GM23248 (cell line): ENCODE results near the gene TET2. TPM values are rescaled to one million over a fixed set of nuclear protein-coding genes. Genes with fewer than 3 reads are reported as not detected.

Source experiments
- DNase-seq: peaks from one replicate; pipeline ENCODE4 v3.0.0-alpha.2; 2015
- H2AFZ ChIP-seq: fragments of 200-600 bp; sonication (generic); 2 replicates; pipeline ENCODE4 v1.6.1; 2016; ENCODE audit warnings: antibody characterized with exemption
- H3F3A ChIP-seq: fragments of 200-600 bp; sonication (generic); 2 replicates; pipeline ENCODE4 v1.6.1; 2016; ENCODE audit warnings: mild to moderate bottlenecking, antibody characterized with exemption, mixed run types; ENCODE audit not compliant: insufficient read depth
- H3K27ac ChIP-seq: fragments of 200-600 bp; sonication (generic); 2 replicates; pipeline ENCODE4 v1.5.1; 2016; ENCODE audit warnings: mild to moderate bottlenecking
- H3K27me3 ChIP-seq: fragments of 200-600 bp; sonication (generic); replicated peaks from 2 replicates; pipeline ENCODE4 v1.6.1; 2016; ENCODE audit warnings: mild to moderate bottlenecking; ENCODE audit not compliant: insufficient read depth
- H3K36me3 ChIP-seq: fragments of 200-600 bp; sonication (generic); 2 replicates; pipeline ENCODE4 v1.6.1; 2016; ENCODE audit warnings: low read depth, mild to moderate bottlenecking
- H3K4me1 ChIP-seq: fragments of 200-600 bp; sonication (generic); 2 replicates; pipeline ENCODE4 v1.6.1; 2016; ENCODE audit warnings: mild to moderate bottlenecking; ENCODE audit not compliant: insufficient read depth
- H3K4me2 ChIP-seq: fragments of 200-600 bp; sonication (generic); one replicate; pipeline ENCODE4 v1.6.1; 2016; ENCODE audit warnings: mild to moderate bottlenecking; ENCODE audit not compliant: unreplicated experiment
- H3K4me3 ChIP-seq: fragments of 200-600 bp; sonication (generic); 2 replicates; pipeline ENCODE4 v1.5.1; 2016; ENCODE audit warnings: mild to moderate bottlenecking
- H3K79me2 ChIP-seq: fragments of 200-600 bp; sonication (generic); 2 replicates; pipeline ENCODE4 v1.6.1; 2016; ENCODE audit warnings: mild to moderate bottlenecking; ENCODE audit not compliant: insufficient read depth
- H3K9ac ChIP-seq: fragments of 200-600 bp; sonication (generic); 2 replicates; pipeline ENCODE4 v1.6.1; 2016; ENCODE audit warnings: mild to moderate bottlenecking
- H3K9me2 ChIP-seq: fragments of 200-600 bp; sonication (generic); 2 replicates; pipeline ENCODE4 v1.6.1; 2016; ENCODE audit warnings: mixed run types, mild to moderate bottlenecking, moderate library complexity; ENCODE audit not compliant: insufficient read depth
- H3K9me3 ChIP-seq: fragments of 200-600 bp; sonication (generic); one replicate; pipeline ENCODE4 v1.6.1; 2017; ENCODE audit warnings: low read depth
- H4K20me1 ChIP-seq: fragments of 200-600 bp; sonication (generic); 2 replicates; pipeline ENCODE4 v1.6.0; 2016; ENCODE audit not compliant: insufficient read depth
- EZH2 ChIP-seq: fragments of 200-600 bp; sonication (generic); IDR thresholded peaks from 2 replicates; pipeline ENCODE4 v1.6.1; 2018; ENCODE audit warnings: antibody characterized with exemption, mild to moderate bottlenecking; ENCODE audit not compliant: insufficient read depth, poor library complexity, severe bottlenecking
- EZH2phosphoT487 ChIP-seq: fragments of 200-600 bp; sonication (generic); IDR thresholded peaks from 2 replicates; pipeline ENCODE4 v1.6.1; 2018; ENCODE audit warnings: antibody characterized with exemption, moderate library complexity, mild to moderate bottlenecking, low read depth; ENCODE audit not compliant: insufficient read depth
- WGBS, 2 experiments: methylation state at CpG; one replicate each; pipeline ENCODE4 v1.1.6; 2015 to 2017; ENCODE audit warnings: low lambda C conversion rate in 2 of 2, low coverage in 1 of 2; ENCODE audit errors: missing lambda C conversion rate in 2 of 2; 5-methylcytosine and 5-hydroxymethylcytosine counted together
- in situ Hi-C: fragments of 300-500 bp; cut with MboI; formaldehyde crosslinking; loops from 2 replicates; pipeline ENCODE4 v1.15.0; 2020
- polyA plus RNA-seq: library from polyadenylated mRNA; unstranded; fragments of >200 nt; fragmentation: Nextera tagmentation; extraction: Ambion mirVana; gene quantifications from 2 replicates; pipeline ENCODE4 v1.2.1, GENCODE V29; 2016
- total RNA-seq: library from RNA; depleted of rRNA; stranded (reverse); fragments of >200 nt; shearing (Covaris generic); gene quantifications from 2 replicates; pipeline ENCODE4 v1.2.3, GENCODE V29; 2014

TET2 gene
- total and polyA plus RNA-seq, 2 experiments from 2014 or later, result 5.6 to 5.7 TPM

DNA sequence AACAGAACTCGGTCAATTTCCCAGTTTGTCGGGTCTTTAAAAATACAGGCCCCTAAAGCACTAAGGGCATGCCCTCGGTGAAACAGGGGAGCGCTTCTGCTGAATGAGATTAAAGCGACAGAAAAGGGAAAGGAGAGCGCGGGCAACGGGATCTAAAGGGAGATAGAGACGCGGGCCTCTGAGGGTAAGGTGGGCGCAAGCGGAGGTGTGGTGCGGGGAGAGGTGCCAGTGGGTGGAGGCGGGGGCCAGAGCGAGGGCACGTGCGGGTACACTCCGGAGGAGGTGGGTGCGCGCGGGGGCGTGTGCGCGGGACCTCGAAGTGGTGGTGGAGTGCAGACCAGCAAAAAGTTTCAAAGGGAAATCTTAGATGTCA, 787 bp upstream of the TET2 start:
- Histone ChIP-seq H3K9ac (peak overlapping the region; percentile 95), H2AFZ (peak overlapping the region; percentile 97), H3K36me3 (no peaks in the 10 kb centered on the region), H3K27ac (no peak overlapping the region), H3K9me3 (no peaks in the 10 kb centered on the region), H3K4me3 (peak overlapping the region; percentile 99), H3K79me2 (peaks cover 35% of the 10 kb centered on the region), H3F3A (peaks cover 29% of the 10 kb centered on the region; the same call in 1 of the 2 replicates), H3K9me2 (no peaks in the 10 kb centered on the region), H4K20me1 (0 out of 2 replicates have a peak, but pooled peaks cover 6% of the 10 kb centered on the region), H3K4me1 (peaks cover 15% of the 10 kb centered on the region), H3K4me2 (peak overlapping the region; percentile 100), H3K27me3 (no peaks in the 10 kb centered on the region)
- 2 to 5% methylated on average over 18 to 25 of the region's 25 CpGs for WGBS, 2 experiments
- no peak for DNase-seq
- in situ Hi-C loops, result no loop called here
- no peak for TF ChIP-seq EZH2
- TF ChIP-seq EZH2phosphoT487, result no peak

DNA sequence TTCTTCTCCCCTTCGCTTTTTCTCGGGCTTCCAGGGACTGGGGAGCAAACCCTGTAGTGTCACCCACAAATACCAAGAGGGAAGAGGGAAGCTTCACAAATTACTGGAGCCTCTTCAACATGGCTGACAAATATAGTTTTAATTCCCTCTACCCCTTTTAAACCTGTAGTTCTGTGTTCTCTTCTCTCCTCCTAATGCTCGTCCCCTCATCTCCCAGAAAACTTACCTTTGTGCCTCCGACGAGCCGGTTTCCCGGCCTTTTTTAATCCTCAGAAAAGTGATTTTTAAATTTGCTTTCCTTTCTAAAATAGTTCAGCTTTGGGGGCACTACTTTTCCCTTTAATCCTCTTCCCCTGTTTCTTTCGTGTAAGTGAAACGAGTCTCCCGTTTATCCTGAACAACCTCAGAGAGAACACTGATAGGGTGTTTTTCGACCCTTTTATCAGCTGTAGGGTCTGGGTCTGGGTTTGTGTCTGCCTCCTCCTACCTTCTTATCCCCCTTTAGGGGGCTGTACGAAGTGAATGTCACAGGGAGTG, 408 bp downstream of the TET2 start:
- H3K79me2 ChIP-seq, result peaks cover 47% of the 10 kb centered on the region
- 0 to 1% methylated on average over 12 of the region's 12 CpGs for whole genome bisulfite sequencing, 2 experiments
- in situ Hi-C loops, result no loop called here

DNA sequence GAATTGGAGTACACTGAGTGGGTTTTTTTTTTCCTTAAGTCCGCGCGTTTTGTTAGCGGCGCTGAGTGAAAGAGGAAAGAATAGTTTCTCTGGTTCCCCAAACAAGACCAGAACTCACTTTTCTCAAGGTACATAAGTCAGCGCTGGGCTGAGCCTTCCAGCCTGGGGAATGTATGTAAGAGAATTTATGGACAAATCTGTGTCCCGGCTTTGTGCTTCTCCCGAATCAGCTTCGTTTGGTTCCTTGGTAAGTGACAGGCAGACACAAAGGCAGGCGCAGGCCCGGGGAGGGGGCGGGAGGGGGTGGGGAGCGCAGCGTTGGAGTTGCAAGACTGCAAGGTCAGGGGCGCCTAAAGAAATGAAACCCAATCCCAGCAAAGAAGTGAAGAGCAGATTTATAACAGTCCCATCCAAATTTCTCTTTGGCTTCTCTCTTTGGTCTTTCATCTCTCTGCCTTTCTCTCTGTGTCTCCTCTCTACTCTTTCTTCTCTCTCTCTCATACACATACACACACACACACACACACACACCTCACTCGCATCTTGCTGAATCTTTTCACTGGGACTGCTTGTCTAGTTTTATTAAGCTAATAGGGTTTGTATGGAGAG, 981 bp downstream of the TET2 start:
- Histone ChIP-seq H2AFZ (peak overlapping the region; percentile 97), H3K9ac (peak overlapping the region; percentile 95), H4K20me1 (0 out of 2 replicates have a peak, but pooled peaks cover 6% of the 10 kb centered on the region), H3K4me2 (peak overlapping the region; percentile 100), H3K9me3 (no peaks in the 10 kb centered on the region), H3K27me3 (no peaks in the 10 kb centered on the region), H3K79me2 (peaks cover 53% of the 10 kb centered on the region), H3F3A (peaks cover 20% of the 10 kb centered on the region; the same call in 1 of the 2 replicates), H3K9me2 (no peaks in the 10 kb centered on the region), H3K4me1 (peaks cover 9% of the 10 kb centered on the region), H3K4me3 (peak overlapping the region; percentile 99), H3K36me3 (no peaks in the 10 kb centered on the region), H3K27ac (0 out of 2 replicates have a peak overlapping the region, but pooled peaks have one; percentile 48)
- DNase-seq, result peak; percentile 59
- TF ChIP-seq EZH2, result no peak
- TF ChIP-seq EZH2phosphoT487, result no peak
- in situ Hi-C loops, result no loop called here
- WGBS, 2 experiments, result 1% methylated on average over 9 to 16 of the region's 16 CpGs

More for the DNA sequence above, 408 bp downstream of the TET2 start:
- TF ChIP-seq EZH2phosphoT487, result no peak
- Histone ChIP-seq H3F3A (peaks cover 20% of the 10 kb centered on the region; the same call in 1 of the 2 replicates), H3K36me3 (no peaks in the 10 kb centered on the region), H3K27me3 (no peaks in the 10 kb centered on the region), H2AFZ (peak overlapping the region; percentile 97), H3K9me3 (no peaks in the 10 kb centered on the region), H3K9ac (peak overlapping the region; percentile 95), H3K27ac (peak overlapping the region; percentile 48), H3K9me2 (no peaks in the 10 kb centered on the region), H3K4me1 (peaks cover 9% of the 10 kb centered on the region), H3K4me3 (peak overlapping the region; percentile 99), H3K4me2 (peak overlapping the region; percentile 100), H4K20me1 (0 out of 2 replicates have a peak, but pooled peaks cover 6% of the 10 kb centered on the region)
- DNase-seq, result no peak

DNA sequence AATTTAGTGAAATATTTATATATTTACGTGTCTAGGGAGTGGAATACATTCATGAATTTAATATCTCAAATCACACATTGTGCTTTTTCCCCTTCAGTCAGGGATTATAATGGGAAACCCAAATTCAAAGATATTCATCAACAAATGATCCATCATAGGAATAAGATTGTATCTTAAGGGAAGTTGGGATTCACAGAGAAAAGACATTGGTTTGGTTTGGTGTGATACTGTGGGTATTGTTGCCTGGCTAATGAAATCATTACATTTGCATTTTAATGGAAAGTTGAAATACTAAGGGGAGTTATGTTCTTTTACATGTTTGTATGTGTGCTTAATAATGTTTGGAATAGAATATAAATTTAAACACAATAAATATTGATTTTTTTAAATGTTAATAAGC, 1.7 kb downstream of the TET2 start:
- peak overlapping the region; percentile 100 for H3K4me2 ChIP-seq
- TF ChIP-seq EZH2phosphoT487 (no peak), EZH2 (no peak)
- no peaks in the 10 kb centered on the region for H3K9me2 ChIP-seq
- H3K4me1 ChIP-seq, result peaks cover 9% of the 10 kb centered on the region
- 14% methylated on average over 1 of the region's 1 CpG for WGBS, 2 experiments
- H2AFZ ChIP-seq, result peak overlapping the region; percentile 97; the same call in 1 of the 2 replicates
- H3K27ac ChIP-seq, result no peak overlapping the region
- DNase-seq, result no peak
- 0 out of 2 replicates have a peak, but pooled peaks cover 6% of the 10 kb centered on the region for H4K20me1 ChIP-seq
- H3K9me3 ChIP-seq, result no peaks in the 10 kb centered on the region
- peak overlapping the region; percentile 95 for H3K9ac ChIP-seq
- peak overlapping the region; percentile 99 for H3K4me3 ChIP-seq
- no peaks in the 10 kb centered on the region for H3K36me3 ChIP-seq
- H3F3A ChIP-seq, result peaks cover 20% of the 10 kb centered on the region; the same call in 1 of the 2 replicates
- H3K79me2 ChIP-seq, result peaks cover 60% of the 10 kb centered on the region
- in situ Hi-C loops, result no loop called here
- H3K27me3 ChIP-seq, result no peaks in the 10 kb centered on the region
